ENCODE measurements around the gene DNAH17. TPM values are rescaled to one million over a fixed set of nuclear protein-coding genes. Genes with fewer than 3 reads are reported as not detected.

The DNAH17 gene
- total RNA-seq, 1 donor from 2014 or later, result 2.8 TPM

GRCh38 chr17:78393575-78393974 lies 183.6 kb downstream of the DNAH17 start:
- H3K4me1 ChIP-seq, result peaks cover 70% of the 10 kb centered on the region
- no peak overlapping the region for H3K27ac ChIP-seq
- no peaks in the 10 kb centered on the region for H3K27me3 ChIP-seq
- DNase-seq (no peak), ATAC-seq (no peak)
- no peaks in the 10 kb centered on the region for H3K9me3 ChIP-seq
- no peak for TF ChIP-seq CTCF (IDR thresholded peaks at IDR 0.05)
- H3K4me3 ChIP-seq, result no peak overlapping the region
- intact Hi-C loops (cut with DNase I), result no loop called here
- peaks cover 51% of the 10 kb centered on the region for H3K36me3 ChIP-seq

- TF ChIP-seq CTCF (IDR thresholded peaks at IDR 0.05), result no peak
- peaks cover 40% of the 10 kb centered on the region for H3K36me3 ChIP-seq
- intact Hi-C loops (cut with DNase I), result no loop called here
- no peak overlapping the region for H3K4me3 ChIP-seq
- ATAC-seq, result no peak
- H3K4me1 ChIP-seq, result peaks cover 70% of the 10 kb centered on the region
- peak overlapping the region; percentile 13 for H3K27ac ChIP-seq
- no peak for DNase-seq
- H3K9me3 ChIP-seq, result no peaks in the 10 kb centered on the region
- H3K27me3 ChIP-seq, result no peaks in the 10 kb centered on the region
Observed at GRCh38 chr17:78392295-78392694, 184.9 kb downstream of the DNAH17 start.

GRCh38 chr17:78391843-78392242 lies 185.4 kb downstream of the DNAH17 start:
- H3K4me3 ChIP-seq, result no peak overlapping the region
- no peaks in the 10 kb centered on the region for H3K9me3 ChIP-seq
- peaks cover 37% of the 10 kb centered on the region for H3K36me3 ChIP-seq
- DNase-seq, result no peak
- H3K4me1 ChIP-seq, result peaks cover 70% of the 10 kb centered on the region
- TF ChIP-seq CTCF (IDR thresholded peaks at IDR 0.05), result no peak
- no peak for ATAC-seq
- intact Hi-C loops (cut with DNase I), result no loop called here
- no peaks in the 10 kb centered on the region for H3K27me3 ChIP-seq
- peak overlapping the region; percentile 13 for H3K27ac ChIP-seq

GRCh38 chr17:78391051-78391431 lies 186.2 kb downstream of the DNAH17 start:
- peaks cover 29% of the 10 kb centered on the region for H3K36me3 ChIP-seq
- intact Hi-C loops (cut with DNase I), result no loop called here
- H3K9me3 ChIP-seq, result no peaks in the 10 kb centered on the region
- peak overlapping the region; percentile 13 for H3K27ac ChIP-seq
- DNase-seq (no peak), ATAC-seq (no peak)
- no peaks in the 10 kb centered on the region for H3K27me3 ChIP-seq
- H3K4me1 ChIP-seq, result peaks cover 70% of the 10 kb centered on the region
- TF ChIP-seq CTCF (IDR thresholded peaks at IDR 0.05), result no peak
- no peak overlapping the region for H3K4me3 ChIP-seq

GRCh38 chr17:78390241-78391050 lies 186.8 kb downstream of the DNAH17 start:
- H3K27ac ChIP-seq, result no peak overlapping the region
- no peaks in the 10 kb centered on the region for H3K27me3 ChIP-seq
- H3K9me3 ChIP-seq, result no peaks in the 10 kb centered on the region
- intact Hi-C loops (cut with DNase I), result no loop called here
- H3K4me1 ChIP-seq, result peaks cover 70% of the 10 kb centered on the region
- H3K4me3 ChIP-seq, result no peak overlapping the region
- ATAC-seq, result no peak
- no peak for TF ChIP-seq CTCF (IDR thresholded peaks at IDR 0.05)
- peaks cover 23% of the 10 kb centered on the region for H3K36me3 ChIP-seq
- no peak for DNase-seq
